HG03571 (cell line): ENCODE data around the gene CHCHD10.

ENCODE experiments used
- ATAC-seq: cut with Tn5 transposase; IDR thresholded peaks from one replicate; pipeline ENCODE4 v1.9.1; 2021; ENCODE audit not compliant: unreplicated experiment

Gene CHCHD10

GRCh38 chr22:23787910-23788309 is 20.1 kb upstream of the CHCHD10 start:
- ATAC-seq, result no peak

DNA sequence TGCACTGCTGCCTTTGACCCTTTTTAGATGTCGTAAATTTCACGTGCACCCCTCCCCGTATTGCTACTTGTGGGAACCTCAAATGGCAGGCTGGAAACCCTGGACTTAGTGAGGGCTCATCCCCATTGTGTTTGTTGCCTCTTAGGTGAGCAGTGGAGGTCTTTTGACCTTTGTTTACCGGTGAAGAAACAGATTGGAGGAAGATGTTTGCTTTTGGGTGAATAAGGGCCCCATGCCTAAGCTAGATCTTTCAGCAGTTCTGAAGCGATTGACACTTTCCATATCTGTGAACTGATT is 19.8 kb upstream of the CHCHD10 start:
- ATAC-seq, result no peak

DNA sequence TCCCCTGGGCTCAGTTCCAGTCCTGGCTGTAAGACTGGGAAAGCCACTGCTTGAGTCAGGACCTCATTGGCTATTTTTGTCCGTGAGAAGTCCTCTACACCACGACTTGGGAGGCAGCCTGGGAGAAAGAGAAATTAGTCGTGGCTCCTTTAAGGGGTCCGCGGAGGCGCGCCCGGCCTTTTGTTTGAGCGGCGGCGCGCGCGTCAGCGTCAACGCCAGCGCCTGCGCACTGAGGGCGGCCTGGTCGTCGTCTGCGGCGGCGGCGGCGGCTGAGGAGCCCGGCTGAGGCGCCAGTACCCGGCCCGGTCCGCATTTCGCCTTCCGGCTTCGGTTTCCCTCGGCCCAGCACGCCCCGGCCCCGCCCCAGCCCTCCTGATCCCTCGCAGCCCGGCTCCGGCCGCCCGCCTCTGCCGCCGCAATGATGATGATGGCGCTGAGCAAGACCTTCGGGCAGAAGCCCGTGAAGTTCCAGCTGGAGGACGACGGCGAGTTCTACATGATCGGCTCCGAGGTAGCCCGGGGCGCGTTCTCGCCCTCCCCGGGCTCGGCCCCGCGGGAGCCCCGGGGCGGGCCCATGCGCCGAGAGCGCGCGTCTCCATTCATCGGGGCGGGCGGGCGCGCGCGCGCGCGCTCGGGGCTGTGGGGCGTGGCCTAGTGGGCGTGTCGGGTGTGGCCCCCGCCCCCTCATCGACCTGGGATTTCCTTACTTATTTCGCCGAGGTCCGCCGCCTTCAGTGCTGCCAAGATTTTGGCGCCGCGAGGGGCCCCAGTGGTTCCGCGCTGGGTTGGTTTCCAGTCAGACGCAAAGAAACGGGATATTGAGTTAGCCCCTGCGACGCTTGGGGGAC is 19.2 kb upstream of the CHCHD10 start, which contains the start of gene SMARCB1:
SMARCB1 (plus strand) TSS at position 215 of the 848 bp plus-strand sequence; CDS start at position 419, 204 bp downstream.
- peak; percentile 67 for ATAC-seq

GRCh38 chr22:23786261-23786710 is 18.5 kb upstream of the CHCHD10 start:
- no peak for ATAC-seq

DNA sequence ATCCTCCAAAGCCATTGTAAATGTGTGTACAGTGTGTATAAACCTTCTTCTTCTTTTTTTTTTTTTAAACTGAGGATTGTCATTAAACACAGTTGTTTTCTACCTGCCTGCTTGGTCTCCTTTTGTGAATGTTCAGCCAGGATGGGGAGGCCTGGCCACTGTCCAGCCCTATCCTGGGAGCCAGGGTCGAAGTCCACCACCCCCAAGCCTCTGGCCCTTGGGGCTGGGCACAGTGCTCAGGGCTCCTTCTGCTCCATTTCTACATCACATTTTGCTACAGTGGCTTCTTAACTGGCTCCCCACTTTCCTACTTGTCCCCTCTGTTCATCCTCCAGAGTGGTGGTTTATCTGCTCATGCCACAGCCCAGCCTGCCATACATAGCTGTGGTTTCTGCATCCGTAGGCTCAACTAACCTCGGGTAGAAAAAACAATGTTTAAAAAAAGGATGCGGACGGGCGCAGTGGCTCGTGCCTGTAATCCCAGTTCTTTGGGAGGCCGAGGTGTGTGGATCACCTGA is 16.5 kb upstream of the CHCHD10 start:
- no peak for ATAC-seq

- ATAC-seq, result no peak
These were observed 15.7 kb upstream of the CHCHD10 start for GRCh38 chr22:23783265-23784150.

DNA sequence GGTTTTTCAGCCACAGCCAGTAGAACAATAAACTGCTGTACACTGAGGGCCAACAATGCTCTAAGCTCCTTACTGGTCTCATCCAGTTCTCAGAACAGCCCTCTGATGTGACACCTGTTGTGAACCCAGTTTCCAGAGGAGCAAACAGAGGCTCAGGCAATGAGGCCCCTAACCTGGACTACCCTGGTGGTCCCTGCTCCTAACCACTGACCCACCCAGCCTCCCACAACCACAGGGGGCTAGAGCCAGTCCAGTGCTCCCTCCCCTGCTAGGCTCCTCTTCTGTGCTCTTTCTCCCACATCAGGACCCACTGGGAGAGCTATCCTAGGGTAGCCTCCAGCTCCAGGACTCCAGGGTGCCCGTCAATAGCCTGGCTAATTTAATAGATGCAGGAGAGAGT is 14.9 kb upstream of the CHCHD10 start:
- no peak for ATAC-seq

GRCh38 chr22:23782252-23782651 is 14.5 kb upstream of the CHCHD10 start:
- ATAC-seq, result no peak

DNA sequence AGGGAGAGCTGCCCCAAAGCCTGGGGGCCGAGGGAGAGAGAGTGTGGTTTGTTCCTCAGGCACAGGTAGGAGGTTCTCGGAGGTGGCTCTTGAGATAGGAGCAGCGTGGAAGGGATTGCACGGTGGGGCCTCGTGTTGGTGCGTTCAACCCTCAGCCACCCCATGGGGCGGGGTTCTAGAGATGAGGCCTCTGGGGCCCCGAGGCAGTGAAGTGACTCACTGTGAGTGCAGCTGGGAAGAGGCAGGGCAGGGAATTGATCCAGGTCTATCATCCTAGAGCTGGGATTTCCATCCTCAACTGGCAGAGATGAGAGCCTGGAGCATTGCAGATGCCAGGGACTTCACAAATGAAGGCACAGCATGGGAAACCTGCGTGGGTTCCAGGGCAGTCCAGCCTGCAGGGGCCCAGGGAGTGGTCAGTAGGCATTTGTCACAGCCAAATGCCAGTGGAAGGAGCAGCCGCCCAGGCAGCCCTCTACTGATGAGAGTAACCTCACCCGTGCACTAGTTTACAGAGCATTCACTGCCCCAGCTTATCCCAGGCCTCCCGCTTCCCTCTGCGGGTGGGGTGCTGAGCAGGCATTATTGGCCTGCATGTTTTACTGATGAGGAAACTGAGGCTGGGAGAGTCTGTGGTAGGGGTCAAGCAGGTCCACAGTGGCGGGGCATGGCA is 13.9 kb upstream of the CHCHD10 start:
- no peak for ATAC-seq

- ATAC-seq, result no peak
These were observed 13.3 kb upstream of the CHCHD10 start for GRCh38 chr22:23781065-23781464.

GRCh38 chr22:23780146-23780748 is 12.5 kb upstream of the CHCHD10 start:
- ATAC-seq, result no peak

DNA sequence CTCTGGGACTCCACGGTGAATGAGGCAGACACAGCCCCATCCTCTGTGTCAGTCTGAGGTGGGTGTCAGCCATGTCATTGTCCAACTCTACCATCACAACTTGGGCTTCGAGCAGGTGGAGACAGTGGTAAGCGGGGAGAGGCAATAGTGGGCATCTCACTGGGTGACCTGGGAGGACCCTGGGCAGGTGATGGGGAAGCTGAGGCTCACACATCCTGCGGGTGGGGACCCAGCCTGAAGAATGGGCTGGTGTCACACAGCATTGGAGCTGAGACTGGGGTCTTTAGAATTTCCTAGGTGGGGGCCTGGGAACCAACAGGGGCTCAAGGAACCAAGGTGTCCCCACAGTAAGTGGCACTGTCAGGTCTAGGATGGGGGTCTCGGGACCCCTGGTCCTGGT is 12.0 kb upstream of the CHCHD10 start:
- ATAC-seq, result no peak

- no peak for ATAC-seq
These were observed 11.3 kb upstream of the CHCHD10 start for GRCh38 chr22:23779083-23779482.

- no peak for ATAC-seq
These were observed 10.8 kb upstream of the CHCHD10 start for GRCh38 chr22:23778577-23778900.

DNA sequence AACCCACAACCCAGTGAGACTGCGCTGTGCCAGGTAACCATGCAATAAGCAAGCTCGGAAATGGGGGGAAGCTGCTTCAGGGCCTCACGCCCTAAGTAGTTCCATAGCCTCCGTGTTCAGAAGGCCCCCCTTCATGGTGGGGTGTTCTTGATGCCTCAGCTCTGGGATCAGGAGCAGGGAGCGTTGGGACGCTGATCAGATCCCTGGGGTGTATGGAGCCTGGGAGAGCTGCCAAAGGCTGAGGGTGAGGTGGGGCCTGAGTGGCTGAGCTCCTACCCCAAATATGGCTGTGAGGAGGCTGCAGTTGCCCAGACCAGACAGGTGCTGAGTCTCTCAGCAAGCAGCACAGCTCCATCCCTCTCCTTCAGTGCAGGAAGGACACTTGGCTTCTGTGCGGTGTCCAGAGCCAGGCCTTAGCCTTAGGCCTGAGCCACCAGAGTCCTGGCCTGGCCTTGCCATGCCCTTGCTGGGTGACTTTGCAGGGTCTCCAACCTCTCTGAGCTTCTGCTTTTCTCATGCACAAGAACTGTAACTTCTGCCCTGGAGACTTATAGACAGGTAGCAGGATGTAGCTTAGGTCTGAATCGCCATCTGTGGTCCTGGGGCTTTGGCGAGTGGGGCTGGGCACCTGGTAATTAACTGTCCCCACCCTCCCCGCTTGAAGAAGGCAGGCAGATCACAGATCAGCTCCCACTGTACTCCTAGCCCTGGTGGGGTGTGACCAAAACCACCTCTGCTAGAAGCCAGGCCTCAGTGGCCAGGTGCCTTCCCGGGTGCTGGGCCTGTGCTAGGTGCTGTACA is 10.2 kb upstream of the CHCHD10 start:
- no peak for ATAC-seq

GRCh38 chr22:23775779-23776375 is 8.1 kb upstream of the CHCHD10 start:
- no peak for ATAC-seq

GRCh38 chr22:23774922-23775436 is 7.2 kb upstream of the CHCHD10 start:
- no peak for ATAC-seq

- ATAC-seq, result no peak
These were observed 6.5 kb upstream of the CHCHD10 start for GRCh38 chr22:23774114-23774921.
